WTC11 (cell line): ENCODE measurements around the gene HYOU1. TPM values are rescaled to one million over a fixed set of nuclear protein-coding genes. Genes with fewer than 3 reads are reported as not detected.

Experiments used
- ATAC-seq: fragments of 200-7000 bp; cut with Tn5 transposase; 2 replicates; pipeline ENCODE4 v1.10.0; 2021; ENCODE audit warnings: mild to moderate bottlenecking, moderate library complexity
- CTCF ChIA-PET: fragments of 300-600 bp; sonication (Branson Sonifier 250); formaldehyde crosslinking; loops from one replicate; lab custom pipeline; 2021; ENCODE audit warnings: antibody characterized with exemption; lab: Charles Lee
- POLR2A ChIA-PET: fragments of 350-600 bp; sonication (Branson Sonifier 250); formaldehyde crosslinking; loops from one replicate; lab custom pipeline; 2021; ENCODE audit warnings: antibody characterized with exemption; lab: Charles Lee
- DNase-seq: peaks from one replicate; pipeline ENCODE4 v3.0.0; 2021; ENCODE audit warnings: low spot score
- H3K27ac Mint-ChIP-seq: 2 replicates; pipeline ENCODE4 v1.8.0; 2021; ENCODE audit warnings: mixed read lengths
- H3K27me3 Mint-ChIP-seq: 2 replicates; pipeline ENCODE4 v1.8.0; 2021; ENCODE audit warnings: low read depth, mild to moderate bottlenecking, moderate library complexity, mixed read lengths
- H3K36me3 Mint-ChIP-seq: 2 replicates; pipeline ENCODE4 v1.8.0; 2021; ENCODE audit warnings: mixed read lengths
- H3K4me1 Mint-ChIP-seq: 2 replicates; pipeline ENCODE4 v1.8.0; 2022; ENCODE audit warnings: mixed read lengths
- H3K4me3 Mint-ChIP-seq: 2 replicates; pipeline ENCODE4 v1.8.0; 2021; ENCODE audit warnings: mild to moderate bottlenecking, moderate library complexity, mixed read lengths
- H3K9me3 Mint-ChIP-seq: 2 replicates; pipeline ENCODE4 v1.8.0; 2021; ENCODE audit warnings: mixed read lengths
- AR ChIP-seq: fragments of 250-450 bp; sonication (Bioruptor Pico); IDR thresholded peaks from 2 replicates; pipeline ENCODE4 v1.9.0; 2021; ENCODE audit warnings: mild to moderate bottlenecking
- ATF2 ChIP-seq: sonication (generic); formaldehyde crosslinking; IDR thresholded peaks from 2 replicates; pipeline ENCODE4 v1.8.1; 2022; ENCODE audit warnings: low read depth, missing genetic modification reagents, borderline replicate concordance
- CBFB ChIP-seq: sonication (generic); formaldehyde crosslinking; IDR thresholded peaks from 2 replicates; pipeline ENCODE4 v1.8.1; 2022; ENCODE audit warnings: mild to moderate bottlenecking, low read depth, missing genetic modification reagents
- CREB1 ChIP-seq: sonication (generic); formaldehyde crosslinking; IDR thresholded peaks from 2 replicates; pipeline ENCODE4 v1.8.0; 2023; ENCODE audit warnings: mild to moderate bottlenecking, missing genetic modification reagents
- FOXJ3 ChIP-seq: sonication (generic); formaldehyde crosslinking; IDR thresholded peaks from 2 replicates; pipeline ENCODE4 v1.9.0; 2021; ENCODE audit warnings: missing genetic modification reagents, mild to moderate bottlenecking, borderline replicate concordance
- FOXK1 ChIP-seq: sonication (generic); formaldehyde crosslinking; IDR thresholded peaks from 2 replicates; pipeline ENCODE4 v1.8.0; 2022; ENCODE audit warnings: mild to moderate bottlenecking, moderate library complexity, missing genetic modification reagents
- FOXP1 ChIP-seq: sonication (generic); formaldehyde crosslinking; IDR thresholded peaks from 2 replicates; pipeline ENCODE4 v1.8.0; 2022; ENCODE audit warnings: missing genetic modification reagents, mild to moderate bottlenecking, moderate library complexity, borderline replicate concordance
- JAZF1 ChIP-seq: fragments of 250-450 bp; sonication (Bioruptor Pico); IDR thresholded peaks from 2 replicates; pipeline ENCODE4 v1.9.0; 2021; ENCODE audit warnings: moderate library complexity, mild to moderate bottlenecking, inconsistent platforms
- JUN ChIP-seq: sonication (generic); formaldehyde crosslinking; IDR thresholded peaks from 2 replicates; pipeline ENCODE4 v1.8.0; 2023; ENCODE audit warnings: mild to moderate bottlenecking, missing genetic modification reagents
- KAT7 ChIP-seq: sonication (generic); formaldehyde crosslinking; IDR thresholded peaks from 2 replicates; pipeline ENCODE4 v1.8.1; 2023; ENCODE audit warnings: missing genetic modification reagents, mild to moderate bottlenecking, borderline replicate concordance
- NFYB ChIP-seq: sonication (generic); formaldehyde crosslinking; conservative IDR thresholded peaks from 2 replicates; pipeline ENCODE4 v1.8.0; 2022; ENCODE audit warnings: low read depth, missing genetic modification reagents
- NR1H2 ChIP-seq: sonication (generic); formaldehyde crosslinking; IDR thresholded peaks from 2 replicates; pipeline ENCODE4 v1.9.0; 2021; ENCODE audit warnings: mild to moderate bottlenecking, moderate library complexity, missing genetic modification reagents
- PREB ChIP-seq: sonication (generic); formaldehyde crosslinking; IDR thresholded peaks from 2 replicates; pipeline ENCODE4 v1.8.1; 2022; ENCODE audit warnings: mild to moderate bottlenecking, missing genetic modification reagents, moderate library complexity, borderline replicate concordance
- STAT6 ChIP-seq: sonication (generic); formaldehyde crosslinking; conservative IDR thresholded peaks from 2 replicates; pipeline ENCODE4 v1.8.1; 2023; ENCODE audit warnings: mild to moderate bottlenecking, low read depth, missing genetic modification reagents, moderate library complexity
- TEAD1 ChIP-seq: sonication (generic); formaldehyde crosslinking; IDR thresholded peaks from 2 replicates; pipeline ENCODE4 v1.8.0; 2022; ENCODE audit warnings: mild to moderate bottlenecking, missing genetic modification reagents
- ZMAT4 ChIP-seq: fragments of 250-450 bp; sonication (Bioruptor Pico); IDR thresholded peaks from 2 replicates; pipeline ENCODE4 v1.9.0; 2021; ENCODE audit warnings: mild to moderate bottlenecking
- ZNF232 ChIP-seq: sonication (generic); formaldehyde crosslinking; IDR thresholded peaks from 2 replicates; pipeline ENCODE4 v1.8.0; 2022; ENCODE audit warnings: mild to moderate bottlenecking, missing genetic modification reagents
- ZNF396 ChIP-seq: fragments of 250-450 bp; sonication (Bioruptor Pico); IDR thresholded peaks from 2 replicates; pipeline ENCODE4 v1.8.0; 2021; ENCODE audit warnings: mild to moderate bottlenecking, moderate library complexity, borderline replicate concordance
- ZNF423 ChIP-seq: fragments of 250-450 bp; sonication (Bioruptor Pico); IDR thresholded peaks from 2 replicates; pipeline ENCODE4 v2.1.2; 2022; ENCODE audit warnings: mild to moderate bottlenecking, moderate library complexity
- ZSCAN18 ChIP-seq: fragments of 250-450 bp; sonication (Bioruptor Pico); IDR thresholded peaks from 2 replicates; pipeline ENCODE4 v2.1.2; 2022; ENCODE audit warnings: mild to moderate bottlenecking, moderate library complexity
- total RNA-seq: library from RNA; stranded (reverse); gene quantifications from 3 replicates; pipeline ENCODE4 v1.2.3, GENCODE V29; 2021

The HYOU1 gene
- total RNA-seq, 1 experiment from 2014 or later = 276 TPM

GRCh38 chr11:119052163-119052814 is 4.7 kb downstream of the HYOU1 start (continued):
- no peak for TF ChIP-seq ZNF423 (CRISPR knock-in tag)
- TF ChIP-seq FOXK1 (CRISPR knock-in tag) = no peak
- no peak for TF ChIP-seq TEAD1 (CRISPR knock-in tag)

DNA sequence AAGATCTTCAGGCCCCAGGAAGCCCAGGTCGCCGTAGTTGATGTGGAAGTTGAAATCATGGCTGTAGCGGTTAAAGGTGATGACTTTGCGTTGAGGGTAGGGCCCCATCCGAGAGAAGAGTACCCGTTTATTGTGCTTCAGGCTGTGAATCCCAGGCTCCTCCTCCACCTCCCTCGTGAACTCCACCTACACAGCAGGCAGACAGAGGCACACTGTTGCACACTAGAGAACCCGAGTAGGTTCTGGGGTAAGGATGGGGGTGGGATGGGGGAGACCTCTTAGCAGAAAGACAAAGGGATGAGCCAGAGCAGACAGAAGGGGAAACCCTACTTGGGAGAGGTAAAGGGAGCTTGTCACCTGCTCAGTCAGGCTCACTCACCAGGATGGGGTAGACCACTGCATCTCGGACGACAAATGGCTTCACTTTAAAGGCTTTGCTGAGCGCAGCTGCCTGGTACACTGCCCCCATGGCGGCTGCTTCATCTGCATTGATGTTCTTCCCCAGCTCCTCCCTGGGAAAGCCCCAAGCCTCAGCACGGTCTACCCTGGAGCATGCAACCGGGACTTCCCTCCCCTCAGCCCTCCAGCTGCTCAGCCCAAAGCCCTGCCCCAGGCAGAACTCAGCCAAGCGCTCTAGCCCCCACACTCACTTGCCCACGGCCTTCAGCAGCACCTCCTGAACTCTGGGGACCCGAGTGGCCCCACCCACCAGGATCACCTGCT is 5.4 kb downstream of the HYOU1 start:
- Mint-ChIP-seq H3K27ac (no peak overlapping the region), H3K4me3 (no peak overlapping the region), H3K36me3 (peaks cover 83% of the 10 kb centered on the region), H3K4me1 (peaks cover 9% of the 10 kb centered on the region), H3K27me3 (no peaks in the 10 kb centered on the region), H3K9me3 (no peaks in the 10 kb centered on the region)
- TF ChIP-seq ZNF396 (CRISPR knock-in tag) (no peak), ZSCAN18 (CRISPR knock-in tag) (no peak), ZMAT4 (CRISPR knock-in tag) (no peak), ZNF232 (CRISPR knock-in tag) (no peak), ATF2 (CRISPR knock-in tag) (no peak), FOXP1 (CRISPR knock-in tag) (no peak), PREB (CRISPR knock-in tag) (no peak), CBFB (no peak), CREB1 (CRISPR knock-in tag) (no peak)
- ChIA-PET POLR2A (interaction anchor here (1.1 kb wide), 1 partner anchor 48 kb away, joined by 3 read pairs; no protein-coding TSS in a partner anchor), CTCF (no interaction called here)
- DNase-seq (no peak), ATAC-seq (no peak)

GRCh38 chr11:119049081-119049480 is 7.9 kb downstream of the HYOU1 start:
- Mint-ChIP-seq H3K27ac (no peak overlapping the region), H3K27me3 (no peaks in the 10 kb centered on the region), H3K4me3 (no peak overlapping the region), H3K36me3 (peaks cover 80% of the 10 kb centered on the region), H3K4me1 (peaks cover 7% of the 10 kb centered on the region), H3K9me3 (no peaks in the 10 kb centered on the region)
- POLR2A ChIA-PET = no interaction called here
- CTCF ChIA-PET = interaction anchor here (0.6 kb wide), 1 partner anchor 94 kb away, joined by 3 read pairs; no protein-coding TSS in a partner anchor
- no peak for ATAC-seq
- no peak for DNase-seq
- TF ChIP-seq NR1H2 (CRISPR knock-in tag) = no peak
- no peak for TF ChIP-seq ZSCAN18 (CRISPR knock-in tag)
- no peak for TF ChIP-seq NFYB (CRISPR knock-in tag)
- TF ChIP-seq KAT7 (CRISPR knock-in tag) = no peak
- TF ChIP-seq ZNF232 (CRISPR knock-in tag) = no peak
- TF ChIP-seq AR (CRISPR knock-in tag) = no peak
- TF ChIP-seq STAT6 (CRISPR knock-in tag) = no peak
- no peak for TF ChIP-seq CREB1 (CRISPR knock-in tag)
- TF ChIP-seq FOXJ3 (CRISPR knock-in tag) = no peak
- no peak for TF ChIP-seq JUN (CRISPR knock-in tag)
- TF ChIP-seq TEAD1 (CRISPR knock-in tag) = no peak
- no peak for TF ChIP-seq JAZF1 (CRISPR knock-in tag)
- TF ChIP-seq ZNF423 (CRISPR knock-in tag) = no peak
